ENCODE measurements around the gene CLEC4F.
"Not testable (repeated sequence)": the region's sequence is repeated elsewhere in the genome, so short reads cannot be mapped to it uniquely, and the experiment has no call there.

The CLEC4F gene

DNA sequence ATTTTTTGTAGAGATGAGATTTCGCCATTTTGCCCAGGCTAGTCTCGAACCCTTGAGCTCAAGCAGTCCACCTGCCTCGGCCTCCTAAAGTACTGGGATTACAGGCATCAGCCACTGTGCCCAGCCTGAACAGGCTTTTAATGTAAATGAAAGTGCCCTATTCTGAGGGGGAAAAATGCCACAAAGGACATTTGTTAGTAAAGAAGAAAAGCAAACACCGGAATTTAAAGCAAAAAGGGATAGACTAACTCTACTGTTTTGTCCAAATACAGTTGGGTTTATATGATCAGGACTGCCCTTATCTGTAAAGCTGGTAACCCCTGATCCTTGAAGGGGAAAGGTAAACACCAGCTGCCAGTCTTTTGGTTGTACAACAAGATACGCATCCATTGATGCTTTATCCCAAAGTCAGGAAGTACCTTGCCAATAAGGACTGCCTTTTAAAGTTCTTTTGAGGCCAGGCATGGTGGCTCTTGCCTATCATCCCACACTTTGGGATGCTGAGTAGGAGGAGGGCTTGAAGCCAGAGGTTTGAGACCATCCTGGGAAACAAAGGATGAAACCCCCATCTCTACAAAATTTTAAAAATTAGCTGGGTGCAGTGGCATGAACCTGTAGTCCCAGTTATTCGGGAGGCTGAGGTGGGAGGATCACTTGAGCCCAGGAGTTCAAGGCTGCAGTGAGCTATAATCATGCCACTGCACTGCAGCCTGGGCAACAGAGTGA is 13.1 kb downstream of the CLEC4F start:
- TF ChIP-seq ZNF274 (IDR thresholded peaks at IDR 0.05; ENCODE audit: low read depth, low read length) = no peak

DNA sequence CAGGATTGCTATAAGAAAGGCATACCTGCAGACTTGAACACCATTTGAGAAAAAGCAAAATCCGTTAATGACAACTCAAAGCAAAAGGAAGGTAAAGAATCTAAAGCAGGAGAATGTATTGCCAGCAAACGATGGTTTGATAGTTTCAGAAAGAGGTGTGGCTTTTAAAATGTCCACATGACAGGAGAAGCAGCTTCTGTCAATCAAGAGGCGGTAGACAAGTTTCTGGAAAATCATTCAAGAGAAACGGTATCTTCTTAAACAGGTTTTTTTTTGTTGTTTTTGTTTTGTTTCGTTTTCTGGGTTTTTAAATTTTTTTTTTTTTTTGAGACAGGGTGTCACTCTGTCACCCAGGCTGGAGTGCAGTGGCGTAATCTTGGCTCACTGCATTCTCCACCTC is 13.8 kb downstream of the CLEC4F start:
- H3K4me3 ChIP-seq (ENCODE audit: low read length) = no peak overlapping the region
- TF ChIP-seq ZNF274 (IDR thresholded peaks at IDR 0.05; ENCODE audit: low read depth, low read length) = no peak

More for the DNA sequence above, 13.1 kb downstream of the CLEC4F start:
- H3K4me3 ChIP-seq (ENCODE audit: low read length) = no peak overlapping the region

DNA sequence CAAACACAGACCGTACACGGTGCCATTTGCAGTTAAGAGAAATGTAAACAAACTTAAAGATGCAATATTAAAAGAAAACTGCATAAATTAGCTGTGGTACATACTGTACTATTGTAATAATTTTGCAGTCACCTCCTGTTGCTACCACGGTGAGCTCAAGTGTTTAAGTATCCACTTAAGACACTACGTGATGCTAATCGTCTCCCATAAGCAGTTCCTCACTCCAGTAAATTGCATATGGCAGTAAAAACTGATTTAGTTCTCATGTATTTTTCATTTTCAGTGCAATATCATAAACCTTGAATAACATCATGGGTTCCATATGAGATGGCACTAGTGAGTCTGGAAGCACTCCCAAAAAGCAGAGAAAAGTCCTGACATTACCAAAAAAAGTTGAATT is 14.4 kb downstream of the CLEC4F start:
- TF ChIP-seq ZNF274 (IDR thresholded peaks at IDR 0.05; ENCODE audit: low read depth, low read length) = no peak
- H3K4me3 ChIP-seq (ENCODE audit: low read length) = no peak overlapping the region

GRCh38 chr2:70801607-70802263 is 18.7 kb downstream of the CLEC4F start:
- TF ChIP-seq ZNF274 (IDR thresholded peaks at IDR 0.05; ENCODE audit: low read depth, low read length) = no peak

GRCh38 chr2:70799706-70800105 is 20.7 kb downstream of the CLEC4F start:
- no peak overlapping the region for H3K4me3 ChIP-seq (ENCODE audit: low read length)
- no peak for TF ChIP-seq ZNF274 (IDR thresholded peaks at IDR 0.05; ENCODE audit: low read depth, low read length)

More at GRCh38 chr2:70801607-70802263, 18.7 kb downstream of the CLEC4F start:
- no peak overlapping the region for H3K4me3 ChIP-seq (ENCODE audit: low read length)

DNA sequence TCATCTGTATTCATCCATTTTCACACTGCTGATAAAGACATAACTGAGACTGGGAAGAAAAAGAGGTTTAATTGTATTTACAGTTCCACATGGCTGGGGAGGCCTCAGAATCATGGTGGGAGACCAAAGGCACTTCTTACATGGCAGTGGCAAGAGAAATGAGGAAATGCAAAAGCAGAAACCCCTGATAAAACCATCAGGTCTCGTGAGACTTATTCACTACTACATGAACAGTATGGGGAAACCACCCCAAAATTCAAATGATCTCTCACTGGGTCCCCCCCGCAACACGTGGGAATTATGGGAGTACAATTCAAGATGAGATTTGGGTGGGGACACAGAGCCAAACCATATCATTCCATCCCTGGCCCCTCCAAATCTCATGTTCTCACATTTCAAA is 22.4 kb downstream of the CLEC4F start:
- H3K4me3 ChIP-seq (ENCODE audit: low read length) = not testable (repeated sequence)

- no peak overlapping the region for H3K4me3 ChIP-seq (ENCODE audit: low read length)
- no peak for TF ChIP-seq ZNF274 (IDR thresholded peaks at IDR 0.05; ENCODE audit: low read depth, low read length)
Observed at GRCh38 chr2:70797506-70797905, 22.9 kb downstream of the CLEC4F start.

DNA sequence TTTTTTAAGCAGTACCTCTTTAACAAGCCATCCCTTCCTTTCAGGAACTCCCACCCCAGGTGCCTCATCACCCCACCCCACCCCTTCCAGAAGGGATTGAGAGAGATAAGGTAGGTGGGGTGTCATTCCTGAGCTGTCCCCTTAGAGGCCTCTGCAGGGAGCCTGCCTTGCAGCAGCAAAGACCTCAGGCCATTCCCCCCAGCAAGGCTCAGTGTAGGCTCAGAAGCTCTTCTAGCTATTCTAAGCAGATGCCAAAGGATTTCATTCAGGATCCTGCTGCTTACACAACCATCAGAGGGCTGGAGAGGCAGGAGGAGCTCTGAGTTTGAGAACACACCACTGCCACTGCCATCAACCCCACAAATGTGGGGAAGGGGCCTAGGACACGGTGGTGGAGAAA is 24.1 kb downstream of the CLEC4F start:
- no peak for TF ChIP-seq ZNF274 (IDR thresholded peaks at IDR 0.05; ENCODE audit: low read depth, low read length)
- no peak overlapping the region for H3K4me3 ChIP-seq (ENCODE audit: low read length)

GRCh38 chr2:70795164-70795995 is 25.0 kb downstream of the CLEC4F start:
- TF ChIP-seq ZNF274 (IDR thresholded peaks at IDR 0.05; ENCODE audit: low read depth, low read length) = no peak
- no peak overlapping the region for H3K4me3 ChIP-seq (ENCODE audit: low read length)

- no peak for TF ChIP-seq ZNF274 (IDR thresholded peaks at IDR 0.05; ENCODE audit: low read depth, low read length)
- H3K4me3 ChIP-seq (ENCODE audit: low read length) = no peak overlapping the region
Observed at GRCh38 chr2:70793450-70793849, 26.9 kb downstream of the CLEC4F start.

GRCh38 chr2:70790136-70790828 is 30.1 kb downstream of the CLEC4F start, which contains the start of gene FIGLA:
TSS of gene FIGLA (minus strand) at chr2:70790643. CDS start at chr2:70790638, 5 bp downstream.
- no peak within 1 kb of the TSS for H3K4me3 ChIP-seq (ENCODE audit: low read length)
- TF ChIP-seq ZNF274 (IDR thresholded peaks at IDR 0.05; ENCODE audit: low read depth, low read length) = no peak

GRCh38 chr2:70789304-70790135 is 30.9 kb downstream of the CLEC4F start:
- no peak overlapping the region for H3K4me3 ChIP-seq (ENCODE audit: low read length)

More at GRCh38 chr2:70789304-70790135, 30.9 kb downstream of the CLEC4F start:
- TF ChIP-seq ZNF274 (IDR thresholded peaks at IDR 0.05; ENCODE audit: low read depth, low read length) = no peak

All from GM08714 (cell line).